ENCODE measurements around the gene KLC1.

KLC1 gene

DNA sequence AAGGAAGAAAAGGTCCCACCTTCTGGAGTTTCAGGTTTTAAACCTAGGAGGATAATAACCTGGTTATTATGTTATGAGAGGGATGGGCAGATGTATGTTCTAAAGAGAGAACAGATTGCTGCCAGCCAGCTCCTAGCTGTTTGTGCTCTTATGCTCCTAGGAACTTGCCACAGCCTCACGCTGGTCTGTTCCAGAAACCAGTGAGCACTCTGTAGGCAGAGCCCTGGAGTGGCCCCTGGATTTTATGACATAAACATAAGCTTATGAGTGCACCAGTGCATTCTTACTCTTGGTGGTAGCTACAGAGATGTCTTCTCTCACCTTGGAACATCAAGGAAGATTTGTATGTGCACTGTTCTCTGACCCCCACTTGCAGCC, 27.7 kb downstream of the KLC1 start:
- TF ChIP-seq, protein P1, sequence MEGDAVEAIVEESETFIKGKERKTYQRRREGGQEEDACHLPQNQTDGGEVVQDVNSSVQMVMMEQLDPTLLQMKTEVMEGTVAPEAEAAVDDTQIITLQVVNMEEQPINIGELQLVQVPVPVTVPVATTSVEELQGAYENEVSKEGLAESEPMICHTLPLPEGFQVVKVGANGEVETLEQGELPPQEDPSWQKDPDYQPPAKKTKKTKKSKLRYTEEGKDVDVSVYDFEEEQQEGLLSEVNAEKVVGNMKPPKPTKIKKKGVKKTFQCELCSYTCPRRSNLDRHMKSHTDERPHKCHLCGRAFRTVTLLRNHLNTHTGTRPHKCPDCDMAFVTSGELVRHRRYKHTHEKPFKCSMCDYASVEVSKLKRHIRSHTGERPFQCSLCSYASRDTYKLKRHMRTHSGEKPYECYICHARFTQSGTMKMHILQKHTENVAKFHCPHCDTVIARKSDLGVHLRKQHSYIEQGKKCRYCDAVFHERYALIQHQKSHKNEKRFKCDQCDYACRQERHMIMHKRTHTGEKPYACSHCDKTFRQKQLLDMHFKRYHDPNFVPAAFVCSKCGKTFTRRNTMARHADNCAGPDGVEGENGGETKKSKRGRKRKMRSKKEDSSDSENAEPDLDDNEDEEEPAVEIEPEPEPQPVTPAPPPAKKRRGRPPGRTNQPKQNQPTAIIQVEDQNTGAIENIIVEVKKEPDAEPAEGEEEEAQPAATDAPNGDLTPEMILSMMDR (IDR thresholded peaks at IDR 0.05; ENCODE audit: insufficient read depth, low read depth, low read length, missing control alignments): no peak
- no peak for DNase-seq (ENCODE audit: low read depth)
- no peak overlapping the region for H3K4me3 ChIP-seq (ENCODE audit: low read length)

DNA sequence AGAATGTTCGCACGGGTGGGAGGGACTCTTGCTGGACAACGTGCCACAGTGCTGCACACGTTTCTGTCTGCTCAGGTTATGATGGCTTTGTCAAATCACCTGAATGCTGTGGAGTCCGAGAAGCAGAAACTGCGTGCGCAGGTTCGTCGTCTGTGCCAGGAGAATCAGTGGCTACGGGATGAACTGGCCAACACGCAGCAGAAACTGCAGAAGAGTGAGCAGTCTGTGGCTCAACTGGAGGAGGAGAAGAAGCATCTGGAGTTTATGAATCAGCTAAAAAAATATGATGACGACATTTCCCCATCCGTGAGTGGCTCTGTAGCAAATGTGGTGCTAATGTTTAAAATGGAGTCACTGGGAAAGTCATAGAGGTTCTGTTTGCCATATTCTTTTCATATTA, 28.5 kb downstream of the KLC1 start:
- DNase-seq (ENCODE audit: low read depth): no peak
- TF ChIP-seq, protein P1 (IDR thresholded peaks at IDR 0.05; ENCODE audit: insufficient read depth, low read depth, low read length, missing control alignments): no peak
- no peak overlapping the region for H3K4me3 ChIP-seq (ENCODE audit: low read length)

- TF ChIP-seq, protein P1 (IDR thresholded peaks at IDR 0.05; ENCODE audit: insufficient read depth, low read depth, low read length, missing control alignments): no peak
- H3K4me3 ChIP-seq (ENCODE audit: low read length): no peak overlapping the region
- DNase-seq (ENCODE audit: low read depth): no peak
Measured at GRCh38 chr14:103659631-103660030, 30.6 kb downstream of the KLC1 start.

DNA sequence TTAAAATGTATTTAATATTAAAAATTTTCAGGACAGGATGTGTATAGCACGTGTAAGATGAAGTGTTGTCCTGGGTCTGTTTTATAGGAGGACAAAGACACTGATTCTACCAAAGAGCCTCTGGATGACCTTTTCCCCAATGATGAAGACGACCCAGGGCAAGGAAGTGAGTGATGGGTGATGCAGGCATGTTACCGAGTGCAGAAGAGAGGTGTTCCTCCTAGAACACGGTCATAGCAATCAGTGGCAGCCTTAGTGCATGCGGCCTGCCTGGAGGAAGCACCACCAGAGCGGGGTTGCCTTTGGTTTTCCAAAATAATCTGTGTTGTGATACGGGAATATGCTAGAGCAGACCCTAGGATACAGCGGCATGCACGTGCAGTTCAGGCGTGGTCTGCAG, 33.0 kb downstream of the KLC1 start:
- TF ChIP-seq, protein P1 (IDR thresholded peaks at IDR 0.05; ENCODE audit: insufficient read depth, low read depth, low read length, missing control alignments): no peak
- no peak for DNase-seq (ENCODE audit: low read depth)
- H3K4me3 ChIP-seq (ENCODE audit: low read length): no peak overlapping the region

DNA sequence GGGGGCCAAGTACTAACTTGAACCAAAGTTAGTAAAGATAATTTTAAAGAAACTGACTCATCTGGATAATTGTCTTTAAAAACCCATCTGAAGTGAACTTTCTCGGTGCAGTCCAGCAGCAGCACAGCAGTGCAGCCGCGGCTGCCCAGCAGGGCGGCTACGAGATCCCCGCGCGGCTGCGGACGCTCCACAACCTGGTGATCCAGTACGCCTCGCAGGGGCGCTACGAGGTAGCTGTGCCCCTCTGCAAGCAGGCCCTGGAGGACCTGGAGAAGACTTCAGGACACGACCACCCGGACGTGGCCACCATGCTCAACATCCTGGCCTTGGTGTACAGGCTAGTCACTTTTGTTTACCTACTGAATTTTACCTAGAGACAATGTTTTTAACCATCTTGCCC, 33.6 kb downstream of the KLC1 start:
- no peak for DNase-seq (ENCODE audit: low read depth)
- H3K4me3 ChIP-seq (ENCODE audit: low read length): no peak overlapping the region
- TF ChIP-seq, protein P1 (IDR thresholded peaks at IDR 0.05; ENCODE audit: insufficient read depth, low read depth, low read length, missing control alignments): no peak

DNA sequence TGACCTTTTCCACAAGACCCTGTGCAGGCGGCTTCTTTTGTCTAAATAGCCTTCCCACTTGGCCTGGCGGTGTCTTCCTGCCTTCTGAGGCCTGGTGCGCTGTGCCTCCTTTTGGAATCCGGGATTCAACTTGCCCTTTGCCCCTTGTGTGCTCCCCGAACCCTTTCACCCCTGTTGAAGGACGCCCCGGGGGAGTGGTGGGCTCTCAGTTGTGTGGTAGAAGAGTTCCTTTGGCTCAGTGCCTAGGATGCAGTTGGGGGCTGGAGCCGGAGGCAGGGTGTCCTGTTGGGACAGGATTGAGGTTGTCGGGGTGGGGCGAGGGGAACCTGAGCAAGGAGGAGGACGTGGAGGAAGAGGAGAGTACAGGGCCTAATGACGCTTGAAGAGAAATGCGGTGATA, 34.5 kb downstream of the KLC1 start:
- H3K4me3 ChIP-seq (ENCODE audit: low read length): no peak overlapping the region
- no peak for DNase-seq (ENCODE audit: low read depth)
- TF ChIP-seq, protein P1 (IDR thresholded peaks at IDR 0.05; ENCODE audit: insufficient read depth, low read depth, low read length, missing control alignments): no peak

DNA sequence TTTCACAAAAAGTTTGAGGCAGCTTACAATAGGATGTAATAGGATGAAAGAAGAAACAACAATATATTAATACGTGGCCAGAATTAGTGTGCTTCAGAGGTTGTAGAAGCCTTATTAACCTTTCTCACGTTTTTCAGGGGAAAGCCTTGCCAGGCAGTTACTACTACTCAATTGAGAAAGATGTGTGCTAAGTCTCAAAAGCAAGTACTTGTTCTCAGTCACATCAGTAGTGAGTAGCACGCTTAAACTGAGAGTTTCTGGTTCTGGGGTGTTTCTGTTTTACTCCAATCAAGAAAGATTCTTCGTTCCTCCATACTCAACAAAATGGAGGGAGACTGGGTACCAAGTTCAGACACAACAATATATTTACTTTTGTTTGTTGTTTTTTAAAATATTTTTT, 38.7 kb downstream of the KLC1 start:
- no peak overlapping the region for H3K4me3 ChIP-seq (ENCODE audit: low read length)
- DNase-seq (ENCODE audit: low read depth): no peak
- TF ChIP-seq, protein P1 (IDR thresholded peaks at IDR 0.05; ENCODE audit: insufficient read depth, low read depth, low read length, missing control alignments): no peak
